ENCODE data around the gene DRD2.

DNA sequence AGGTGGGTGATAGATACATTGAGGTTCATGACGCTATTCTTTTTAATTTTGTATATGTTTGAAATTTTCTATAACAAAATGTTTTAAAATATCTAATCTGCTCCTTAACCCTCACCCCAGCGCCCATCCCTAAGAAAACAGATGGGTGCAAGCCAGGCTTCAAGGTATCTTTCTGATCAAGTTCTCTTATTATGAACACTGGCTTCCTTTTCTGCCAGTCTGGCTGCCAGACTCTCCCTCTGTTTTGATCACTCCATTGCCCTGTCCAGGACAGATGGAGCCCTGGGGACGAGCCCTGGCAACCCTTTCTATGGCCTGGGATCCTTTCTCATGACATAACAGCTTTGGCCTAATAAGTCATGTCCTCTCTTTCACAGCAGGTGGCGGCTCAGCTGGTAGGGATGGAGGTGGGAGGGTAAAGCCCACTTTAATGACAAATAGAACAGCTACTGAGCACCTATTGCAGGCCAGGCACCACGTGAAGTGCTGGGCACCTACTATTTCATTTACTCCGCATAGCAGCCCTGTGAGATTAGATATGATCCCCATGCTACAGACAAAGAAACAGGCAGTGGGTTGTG lies 38.4 kb downstream of the DRD2 start:
- no peak for TF ChIP-seq POLR2A (IDR thresholded peaks at IDR 0.05)
- TF ChIP-seq, protein P1, sequence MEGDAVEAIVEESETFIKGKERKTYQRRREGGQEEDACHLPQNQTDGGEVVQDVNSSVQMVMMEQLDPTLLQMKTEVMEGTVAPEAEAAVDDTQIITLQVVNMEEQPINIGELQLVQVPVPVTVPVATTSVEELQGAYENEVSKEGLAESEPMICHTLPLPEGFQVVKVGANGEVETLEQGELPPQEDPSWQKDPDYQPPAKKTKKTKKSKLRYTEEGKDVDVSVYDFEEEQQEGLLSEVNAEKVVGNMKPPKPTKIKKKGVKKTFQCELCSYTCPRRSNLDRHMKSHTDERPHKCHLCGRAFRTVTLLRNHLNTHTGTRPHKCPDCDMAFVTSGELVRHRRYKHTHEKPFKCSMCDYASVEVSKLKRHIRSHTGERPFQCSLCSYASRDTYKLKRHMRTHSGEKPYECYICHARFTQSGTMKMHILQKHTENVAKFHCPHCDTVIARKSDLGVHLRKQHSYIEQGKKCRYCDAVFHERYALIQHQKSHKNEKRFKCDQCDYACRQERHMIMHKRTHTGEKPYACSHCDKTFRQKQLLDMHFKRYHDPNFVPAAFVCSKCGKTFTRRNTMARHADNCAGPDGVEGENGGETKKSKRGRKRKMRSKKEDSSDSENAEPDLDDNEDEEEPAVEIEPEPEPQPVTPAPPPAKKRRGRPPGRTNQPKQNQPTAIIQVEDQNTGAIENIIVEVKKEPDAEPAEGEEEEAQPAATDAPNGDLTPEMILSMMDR (IDR thresholded peaks at IDR 0.05) = no peak
- TF ChIP-seq EP300 (IDR thresholded peaks at IDR 0.05) = no peak
